Measurements from ENCODE around the gene MSH3.

Gene MSH3

DNA sequence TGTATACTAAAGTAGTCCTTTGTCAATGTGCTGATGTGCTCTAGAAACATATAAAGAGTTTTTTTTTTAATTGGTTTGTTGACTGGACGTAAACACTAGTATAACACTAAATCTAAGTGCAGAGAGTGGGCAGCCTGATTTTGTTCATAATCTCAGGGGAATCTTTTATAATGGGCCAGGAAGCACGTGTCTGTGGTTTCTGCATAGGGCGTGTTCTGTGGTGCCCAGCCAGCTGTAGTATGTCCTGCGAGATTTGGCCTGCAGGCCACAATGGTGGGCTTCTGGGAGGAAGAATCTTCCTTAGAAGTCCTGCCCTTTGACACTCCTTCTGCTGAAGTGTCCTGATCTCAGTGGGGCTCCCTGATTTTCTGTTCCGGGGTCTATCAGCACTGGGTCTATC lies 49.3 kb downstream of the MSH3 start:
- ATAC-seq = no peak
- TF ChIP-seq PPARA (CRISPR knock-in tag; IDR thresholded peaks at IDR 0.05; ENCODE audit: borderline replicate concordance) (no peak), SNAI2 (CRISPR knock-in tag; IDR thresholded peaks at IDR 0.05) (no peak), ZFP3 (CRISPR knock-in tag; IDR thresholded peaks at IDR 0.05) (no peak), ESRRG (CRISPR knock-in tag; IDR thresholded peaks at IDR 0.05) (no peak), ZNF565 (CRISPR knock-in tag; conservative IDR thresholded peaks at IDR 0.05; ENCODE audit: low read depth) (no peak)
- TF ChIP-seq, protein P1, sequence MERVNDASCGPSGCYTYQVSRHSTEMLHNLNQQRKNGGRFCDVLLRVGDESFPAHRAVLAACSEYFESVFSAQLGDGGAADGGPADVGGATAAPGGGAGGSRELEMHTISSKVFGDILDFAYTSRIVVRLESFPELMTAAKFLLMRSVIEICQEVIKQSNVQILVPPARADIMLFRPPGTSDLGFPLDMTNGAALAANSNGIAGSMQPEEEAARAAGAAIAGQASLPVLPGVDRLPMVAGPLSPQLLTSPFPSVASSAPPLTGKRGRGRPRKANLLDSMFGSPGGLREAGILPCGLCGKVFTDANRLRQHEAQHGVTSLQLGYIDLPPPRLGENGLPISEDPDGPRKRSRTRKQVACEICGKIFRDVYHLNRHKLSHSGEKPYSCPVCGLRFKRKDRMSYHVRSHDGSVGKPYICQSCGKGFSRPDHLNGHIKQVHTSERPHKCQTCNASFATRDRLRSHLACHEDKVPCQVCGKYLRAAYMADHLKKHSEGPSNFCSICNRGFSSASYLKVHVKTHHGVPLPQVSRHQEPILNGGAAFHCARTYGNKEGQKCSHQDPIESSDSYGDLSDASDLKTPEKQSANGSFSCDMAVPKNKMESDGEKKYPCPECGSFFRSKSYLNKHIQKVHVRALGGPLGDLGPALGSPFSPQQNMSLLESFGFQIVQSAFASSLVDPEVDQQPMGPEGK (CRISPR knock-in tag; IDR thresholded peaks at IDR 0.05; ENCODE audit: borderline replicate concordance) = no peak
- TF ChIP-seq, protein P2, sequence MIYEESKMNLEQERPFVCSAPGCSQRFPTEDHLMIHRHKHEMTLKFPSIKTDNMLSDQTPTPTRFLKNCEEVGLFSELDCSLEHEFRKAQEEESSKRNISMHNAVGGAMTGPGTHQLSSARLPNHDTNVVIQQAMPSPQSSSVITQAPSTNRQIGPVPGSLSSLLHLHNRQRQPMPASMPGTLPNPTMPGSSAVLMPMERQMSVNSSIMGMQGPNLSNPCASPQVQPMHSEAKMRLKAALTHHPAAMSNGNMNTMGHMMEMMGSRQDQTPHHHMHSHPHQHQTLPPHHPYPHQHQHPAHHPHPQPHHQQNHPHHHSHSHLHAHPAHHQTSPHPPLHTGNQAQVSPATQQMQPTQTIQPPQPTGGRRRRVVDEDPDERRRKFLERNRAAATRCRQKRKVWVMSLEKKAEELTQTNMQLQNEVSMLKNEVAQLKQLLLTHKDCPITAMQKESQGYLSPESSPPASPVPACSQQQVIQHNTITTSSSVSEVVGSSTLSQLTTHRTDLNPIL (CRISPR knock-in tag; IDR thresholded peaks at IDR 0.05; ENCODE audit: low read depth) = no peak

DNA sequence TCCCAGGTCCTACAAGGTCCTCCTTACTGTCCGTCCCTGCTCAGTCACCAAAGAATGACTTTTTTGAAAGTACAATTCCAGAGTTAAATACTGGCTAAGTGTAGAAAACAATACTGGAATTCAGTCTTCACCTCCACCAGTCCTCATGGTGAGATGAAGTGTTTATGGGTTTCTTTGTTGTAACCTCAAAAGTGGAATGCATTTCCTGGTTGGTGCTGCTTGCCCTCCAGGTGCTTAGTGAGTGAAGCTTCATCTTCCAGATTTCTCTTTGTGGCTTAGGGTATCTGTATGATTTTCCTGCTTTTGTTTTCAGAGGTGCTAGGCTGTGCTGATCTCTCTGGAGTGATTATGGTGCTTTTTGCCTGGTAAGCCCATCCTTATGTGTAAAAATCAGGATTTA lies 49.8 kb downstream of the MSH3 start:
- ATAC-seq = no peak
- TF ChIP-seq CSDC2 (CRISPR knock-in tag; IDR thresholded peaks at IDR 0.05) (no peak), ZFP30 (CRISPR knock-in tag; IDR thresholded peaks at IDR 0.05) (no peak), ZNF565 (CRISPR knock-in tag; conservative IDR thresholded peaks at IDR 0.05; ENCODE audit: low read depth) (no peak), RARB (CRISPR knock-in tag; IDR thresholded peaks at IDR 0.05) (no peak), SNAI2 (CRISPR knock-in tag; IDR thresholded peaks at IDR 0.05) (no peak)

DNA sequence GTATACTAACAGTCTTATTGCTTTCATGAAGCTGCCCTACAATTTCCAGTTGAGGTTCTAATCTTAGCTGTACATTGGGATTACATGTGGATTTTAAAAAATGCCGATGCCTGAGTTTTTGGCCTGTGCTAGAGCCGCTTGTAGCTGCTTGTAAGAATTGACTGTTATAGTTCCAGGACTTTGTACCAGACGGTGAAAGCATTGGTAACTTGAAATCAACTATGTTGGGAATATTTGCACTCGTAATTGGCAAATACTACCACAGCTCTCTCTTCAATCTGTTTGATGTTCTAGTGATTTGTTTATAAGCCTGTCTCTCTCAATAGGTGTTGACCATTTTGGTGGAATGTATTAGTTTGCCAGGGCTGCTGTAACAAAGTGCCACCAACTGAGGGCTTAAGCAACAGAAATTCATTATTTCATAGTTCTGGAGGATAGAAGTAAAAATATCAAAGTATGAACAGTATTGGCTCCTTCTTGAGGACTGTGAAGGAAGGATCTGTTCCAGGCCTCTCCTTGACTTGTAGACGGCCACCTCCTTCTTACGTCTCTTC lies 50.8 kb downstream of the MSH3 start:
- no peak for TF ChIP-seq ISL1 (CRISPR knock-in tag; IDR thresholded peaks at IDR 0.05)
- TF ChIP-seq, protein P3, sequence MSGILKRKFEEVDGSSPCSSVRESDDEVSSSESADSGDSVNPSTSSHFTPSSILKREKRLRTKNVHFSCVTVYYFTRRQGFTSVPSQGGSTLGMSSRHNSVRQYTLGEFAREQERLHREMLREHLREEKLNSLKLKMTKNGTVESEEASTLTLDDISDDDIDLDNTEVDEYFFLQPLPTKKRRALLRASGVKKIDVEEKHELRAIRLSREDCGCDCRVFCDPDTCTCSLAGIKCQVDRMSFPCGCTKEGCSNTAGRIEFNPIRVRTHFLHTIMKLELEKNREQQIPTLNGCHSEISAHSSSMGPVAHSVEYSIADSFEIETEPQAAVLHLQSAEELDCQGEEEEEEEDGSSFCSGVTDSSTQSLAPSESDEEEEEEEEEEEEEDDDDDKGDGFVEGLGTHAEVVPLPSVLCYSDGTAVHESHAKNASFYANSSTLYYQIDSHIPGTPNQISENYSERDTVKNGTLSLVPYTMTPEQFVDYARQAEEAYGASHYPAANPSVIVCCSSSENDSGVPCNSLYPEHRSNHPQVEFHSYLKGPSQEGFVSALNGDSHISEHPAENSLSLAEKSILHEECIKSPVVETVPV (CRISPR knock-in tag; IDR thresholded peaks at IDR 0.05) = no peak
- TF ChIP-seq TCF4 (CRISPR knock-in tag; IDR thresholded peaks at IDR 0.05; ENCODE audit: borderline replicate concordance) = no peak
- TF ChIP-seq TOX (CRISPR knock-in tag; IDR thresholded peaks at IDR 0.05; ENCODE audit: borderline replicate concordance) = no peak
- TF ChIP-seq ZFP3 (CRISPR knock-in tag; IDR thresholded peaks at IDR 0.05) = no peak
- no peak for TF ChIP-seq ZNF8 (CRISPR knock-in tag; IDR thresholded peaks at IDR 0.05)
- no peak for TF ChIP-seq CSDC2 (CRISPR knock-in tag; IDR thresholded peaks at IDR 0.05)
- no peak for TF ChIP-seq BACH2 (CRISPR knock-in tag; IDR thresholded peaks at IDR 0.05; ENCODE audit: borderline replicate concordance)
- TF ChIP-seq ZNF565 (CRISPR knock-in tag; conservative IDR thresholded peaks at IDR 0.05; ENCODE audit: low read depth) = no peak
- TF ChIP-seq ARNTL (CRISPR knock-in tag; IDR thresholded peaks at IDR 0.05; ENCODE audit: borderline replicate concordance, low read depth) = no peak
- no peak for TF ChIP-seq RARB (CRISPR knock-in tag; IDR thresholded peaks at IDR 0.05)
- no peak for TF ChIP-seq GLIS3 (CRISPR knock-in tag; IDR thresholded peaks at IDR 0.05)
- no peak for TF ChIP-seq ZFP30 (CRISPR knock-in tag; IDR thresholded peaks at IDR 0.05)
- no peak for TF ChIP-seq OSR1 (CRISPR knock-in tag; IDR thresholded peaks at IDR 0.05)
- TF ChIP-seq, protein P4, sequence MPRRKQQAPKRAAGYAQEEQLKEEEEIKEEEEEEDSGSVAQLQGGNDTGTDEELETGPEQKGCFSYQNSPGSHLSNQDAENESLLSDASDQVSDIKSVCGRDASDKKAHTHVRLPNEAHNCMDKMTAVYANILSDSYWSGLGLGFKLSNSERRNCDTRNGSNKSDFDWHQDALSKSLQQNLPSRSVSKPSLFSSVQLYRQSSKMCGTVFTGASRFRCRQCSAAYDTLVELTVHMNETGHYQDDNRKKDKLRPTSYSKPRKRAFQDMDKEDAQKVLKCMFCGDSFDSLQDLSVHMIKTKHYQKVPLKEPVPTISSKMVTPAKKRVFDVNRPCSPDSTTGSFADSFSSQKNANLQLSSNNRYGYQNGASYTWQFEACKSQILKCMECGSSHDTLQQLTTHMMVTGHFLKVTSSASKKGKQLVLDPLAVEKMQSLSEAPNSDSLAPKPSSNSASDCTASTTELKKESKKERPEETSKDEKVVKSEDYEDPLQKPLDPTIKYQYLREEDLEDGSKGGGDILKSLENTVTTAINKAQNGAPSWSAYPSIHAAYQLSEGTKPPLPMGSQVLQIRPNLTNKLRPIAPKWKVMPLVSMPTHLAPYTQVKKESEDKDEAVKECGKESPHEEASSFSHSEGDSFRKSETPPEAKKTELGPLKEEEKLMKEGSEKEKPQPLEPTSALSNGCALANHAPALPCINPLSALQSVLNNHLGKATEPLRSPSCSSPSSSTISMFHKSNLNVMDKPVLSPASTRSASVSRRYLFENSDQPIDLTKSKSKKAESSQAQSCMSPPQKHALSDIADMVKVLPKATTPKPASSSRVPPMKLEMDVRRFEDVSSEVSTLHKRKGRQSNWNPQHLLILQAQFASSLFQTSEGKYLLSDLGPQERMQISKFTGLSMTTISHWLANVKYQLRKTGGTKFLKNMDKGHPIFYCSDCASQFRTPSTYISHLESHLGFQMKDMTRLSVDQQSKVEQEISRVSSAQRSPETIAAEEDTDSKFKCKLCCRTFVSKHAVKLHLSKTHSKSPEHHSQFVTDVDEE (CRISPR knock-in tag; IDR thresholded peaks at IDR 0.05) = no peak
- TF ChIP-seq ZC3H10 (CRISPR knock-in tag; IDR thresholded peaks at IDR 0.05) = no peak
- no peak for TF ChIP-seq ESRRG (CRISPR knock-in tag; IDR thresholded peaks at IDR 0.05)
- no peak for TF ChIP-seq ZNF70 (CRISPR knock-in tag; IDR thresholded peaks at IDR 0.05)

DNA sequence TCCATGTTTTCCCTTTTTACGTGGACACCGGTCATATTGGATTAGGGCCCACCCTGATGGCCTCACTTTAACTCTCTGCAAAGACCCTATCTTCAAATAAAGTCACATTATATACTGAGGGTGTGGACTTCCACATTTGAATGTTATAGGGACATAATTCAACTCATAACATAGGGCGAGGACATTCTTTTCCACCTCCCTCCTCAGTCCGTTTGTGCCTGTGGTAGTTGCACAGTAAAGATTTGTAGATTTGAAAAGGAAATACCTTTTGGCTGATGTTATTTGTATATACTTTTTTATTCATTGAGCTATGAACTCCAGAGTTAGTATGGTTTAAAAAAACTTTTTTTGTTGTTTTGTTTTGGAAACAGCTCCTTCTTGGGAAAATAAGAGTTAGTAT lies 51.3 kb downstream of the MSH3 start:
- TF ChIP-seq, protein P3 (CRISPR knock-in tag; IDR thresholded peaks at IDR 0.05) = no peak
- TF ChIP-seq ZFP3 (CRISPR knock-in tag; IDR thresholded peaks at IDR 0.05) = no peak
- no peak for TF ChIP-seq ZNF70 (CRISPR knock-in tag; IDR thresholded peaks at IDR 0.05)

More for the DNA sequence above, 50.8 kb downstream of the MSH3 start:
- no peak for ATAC-seq

More for the DNA sequence above, 51.3 kb downstream of the MSH3 start:
- no peak for ATAC-seq

Data from SK-N-SH treated with all-trans-retinoic acid at 6 μM for 48 hours (cell line).